Neural cell (in vitro differentiated cells): ENCODE data around the gene CEMIP2. TPM values are rescaled to one million over a fixed set of nuclear protein-coding genes. Genes with fewer than 3 reads are reported as not detected.
"Not testable (repeated sequence)": the region's sequence is repeated elsewhere in the genome, so short reads cannot be mapped to it uniquely, and the experiment has no call there.

ENCODE experiments used
- H2AFZ ChIP-seq: fragments of 200-600, 300-800 bp; sonication (generic), shearing (Covaris generic); 2 replicates; pipeline ENCODE4 v1.6.0; 2014; ENCODE audit warnings: low read depth, mild to moderate bottlenecking, antibody characterized with exemption, low read length, moderate library complexity
- H3F3A ChIP-seq: fragments of 200-600 bp; shearing (Covaris generic); 2 replicates; pipeline ENCODE4 v1.6.1; 2016; ENCODE audit warnings: mild to moderate bottlenecking, moderate library complexity, mixed read lengths, antibody characterized with exemption, low read length; ENCODE audit not compliant: insufficient read depth, poor library complexity, severe bottlenecking
- H3K27ac ChIP-seq: fragments of 200-600, 300-800 bp; sonication (generic), shearing (Covaris generic); 2 replicates; pipeline ENCODE4 v1.5.1; 2014; ENCODE audit warnings: mild to moderate bottlenecking, low read length, moderate library complexity
- H3K27me3 ChIP-seq: fragments of 300-800, 200-600 bp; sonication (generic), shearing (Covaris generic); 2 replicates; pipeline ENCODE4 v1.6.0; 2014; ENCODE audit warnings: mild to moderate bottlenecking, low read depth, low read length, moderate library complexity; ENCODE audit not compliant: insufficient read depth
- H3K36me3 ChIP-seq: fragments of 300-800, 200-600 bp; sonication (generic), shearing (Covaris generic); 2 replicates; pipeline ENCODE4 v1.5.1; 2014; ENCODE audit warnings: mild to moderate bottlenecking, antibody characterized with exemption, low read length, moderate library complexity; ENCODE audit not compliant: insufficient read depth
- H3K4me2 ChIP-seq: fragments of 300-800, 200-600 bp; sonication (generic), shearing (Covaris generic); 2 replicates; pipeline ENCODE4 v1.6.0; 2014; ENCODE audit warnings: mild to moderate bottlenecking, low read length
- H3K4me3 ChIP-seq: fragments of 300-800, 200-600 bp; sonication (generic), shearing (Covaris generic); 2 replicates; pipeline ENCODE4 v1.5.1; 2014; ENCODE audit warnings: mild to moderate bottlenecking, low read length, moderate library complexity
- H3K79me2 ChIP-seq: fragments of 200-600 bp; shearing (Covaris generic); replicated peaks from 2 replicates; pipeline ENCODE4 v1.6.0; 2014; ENCODE audit warnings: mild to moderate bottlenecking, low read length, moderate library complexity; ENCODE audit not compliant: insufficient read depth
- H3K9ac ChIP-seq: fragments of 300-800, 200-600 bp; sonication (generic), shearing (Covaris generic); 2 replicates; pipeline ENCODE4 v1.6.1; 2016; ENCODE audit warnings: mild to moderate bottlenecking, low read length, mixed read lengths
- H3K9me2 ChIP-seq: fragments of 200-600 bp; shearing (Covaris generic); 2 replicates; pipeline ENCODE4 v1.6.1; 2016; ENCODE audit warnings: mild to moderate bottlenecking, low read length, mixed read lengths; ENCODE audit not compliant: insufficient read depth
- H3K9me3 ChIP-seq: fragments of 200-600, 300-800 bp; sonication (generic), shearing (Covaris generic); 2 replicates; pipeline ENCODE4 v1.6.1; 2016; ENCODE audit warnings: mild to moderate bottlenecking, mixed run types, low read length, moderate library complexity, mixed read lengths
- H4K20me1 ChIP-seq: fragments of 200-600 bp; shearing (Covaris generic); 2 replicates; pipeline ENCODE4 v1.6.1; 2016; ENCODE audit warnings: mild to moderate bottlenecking, mixed run types; ENCODE audit not compliant: insufficient read depth
- EP300 ChIP-seq: fragments of 450-650 bp; conservative IDR thresholded peaks from 2 replicates; pipeline ENCODE4 v1.6.1; 2014; ENCODE audit warnings: antibody characterized with exemption, mild to moderate bottlenecking, moderate library complexity; ENCODE audit not compliant: poor library complexity, severe bottlenecking
- MXI1 ChIP-seq: fragments of 450-650 bp; conservative IDR thresholded peaks from 2 replicates; pipeline ENCODE4 v1.6.1; 2014; ENCODE audit warnings: antibody characterized with exemption, mild to moderate bottlenecking; ENCODE audit not compliant: poor library complexity, severe bottlenecking
- POLR2AphosphoS5 ChIP-seq: IDR thresholded peaks from 2 replicates; pipeline ENCODE4 v1.6.1; 2012
- RAD21 ChIP-seq: fragments of 450-650 bp; conservative IDR thresholded peaks from 2 replicates; pipeline ENCODE4 v1.6.1; 2014; ENCODE audit warnings: antibody characterized with exemption, mild to moderate bottlenecking, moderate library complexity
- REST ChIP-seq: IDR thresholded peaks from 2 replicates; pipeline ENCODE4 v1.6.1; 2012; ENCODE audit warnings: borderline replicate concordance
- SMC3 ChIP-seq: fragments of 450-650 bp; conservative IDR thresholded peaks from 2 replicates; pipeline ENCODE4 v1.6.1; 2014; ENCODE audit warnings: antibody characterized with exemption, mild to moderate bottlenecking, moderate library complexity; ENCODE audit not compliant: poor library complexity
- TAF1 ChIP-seq: IDR thresholded peaks from 2 replicates; pipeline ENCODE4 v1.6.1; 2012; ENCODE audit warnings: low read depth
- polyA plus RNA-seq: library from polyadenylated mRNA; depleted of rRNA; stranded (reverse); fragments of >200 nt; gene quantifications from 2 replicates; pipeline ENCODE4 v1.2.3, GENCODE V29; 2014
- TF ChIP-seq, protein P1 (sequence below): fragments of 450-650 bp; IDR thresholded peaks from 2 replicates; pipeline ENCODE4 v1.5.1; 2014; ENCODE audit warnings: antibody characterized with exemption, mild to moderate bottlenecking, moderate library complexity; ENCODE audit not compliant: poor library complexity, severe bottlenecking

The CEMIP2 gene
- polyA plus RNA-seq, 1 donor from 2014 or later: 11.3 TPM

- no peak overlapping the region for H2AFZ ChIP-seq
- H3K9me2 ChIP-seq: no peaks in the 10 kb centered on the region
- no peak overlapping the region for H3K4me2 ChIP-seq
- H3K27me3 ChIP-seq: no peaks in the 10 kb centered on the region
- H4K20me1 ChIP-seq: no peaks in the 10 kb centered on the region
- H3K9me3 ChIP-seq: no peaks in the 10 kb centered on the region
- H3K27ac ChIP-seq: no peak overlapping the region
- TF ChIP-seq TAF1 (no peak), RAD21 (no peak), REST (no peak), POLR2AphosphoS5 (no peak)
- no peaks in the 10 kb centered on the region for H3F3A ChIP-seq
- H3K36me3 ChIP-seq: no peaks in the 10 kb centered on the region
- H3K9ac ChIP-seq: no peak overlapping the region
- no peak overlapping the region for H3K4me3 ChIP-seq
- no peaks in the 10 kb centered on the region for H3K79me2 ChIP-seq
These were observed 38.6 kb upstream of the CEMIP2 start for GRCh38 chr9:71806901-71807307.

GRCh38 chr9:71805096-71805495, 36.8 kb upstream of the CEMIP2 start:
- not testable (repeated sequence) for H4K20me1 ChIP-seq, H2AFZ ChIP-seq, H3F3A ChIP-seq, H3K27ac ChIP-seq, H3K9me3 ChIP-seq, H3K79me2 ChIP-seq, H3K9ac ChIP-seq, H3K4me3 ChIP-seq, H3K36me3 ChIP-seq, H3K27me3 ChIP-seq, H3K4me2 ChIP-seq, H3K9me2 ChIP-seq

DNA sequence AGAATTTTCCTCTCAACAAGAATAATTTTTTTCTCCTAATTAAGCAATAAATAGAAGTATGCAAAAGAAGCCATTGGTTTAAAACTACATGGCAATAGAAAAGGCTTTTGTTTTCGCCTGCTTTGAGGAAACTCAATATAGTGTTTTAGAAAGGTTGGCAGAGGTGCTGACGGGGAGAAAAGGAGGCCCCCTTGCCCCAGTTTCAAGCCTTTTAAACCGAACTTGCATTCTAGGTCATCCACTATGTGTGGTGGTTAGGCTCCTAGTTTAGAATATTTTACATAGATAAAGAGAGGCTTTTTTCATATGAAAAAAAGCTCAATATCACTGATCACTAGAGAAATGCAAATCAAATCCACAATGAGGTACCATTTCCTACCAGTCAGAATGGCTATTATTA, 33.5 kb upstream of the CEMIP2 start:
- no peaks in the 10 kb centered on the region for H3K27me3 ChIP-seq
- no peaks in the 10 kb centered on the region for H4K20me1 ChIP-seq
- H3K36me3 ChIP-seq: no peaks in the 10 kb centered on the region
- TF ChIP-seq POLR2AphosphoS5 (no peak), TAF1 (no peak), MXI1 (no peak), SMC3 (no peak), RAD21 (no peak), EP300 (no peak)
- TF ChIP-seq, protein P1, sequence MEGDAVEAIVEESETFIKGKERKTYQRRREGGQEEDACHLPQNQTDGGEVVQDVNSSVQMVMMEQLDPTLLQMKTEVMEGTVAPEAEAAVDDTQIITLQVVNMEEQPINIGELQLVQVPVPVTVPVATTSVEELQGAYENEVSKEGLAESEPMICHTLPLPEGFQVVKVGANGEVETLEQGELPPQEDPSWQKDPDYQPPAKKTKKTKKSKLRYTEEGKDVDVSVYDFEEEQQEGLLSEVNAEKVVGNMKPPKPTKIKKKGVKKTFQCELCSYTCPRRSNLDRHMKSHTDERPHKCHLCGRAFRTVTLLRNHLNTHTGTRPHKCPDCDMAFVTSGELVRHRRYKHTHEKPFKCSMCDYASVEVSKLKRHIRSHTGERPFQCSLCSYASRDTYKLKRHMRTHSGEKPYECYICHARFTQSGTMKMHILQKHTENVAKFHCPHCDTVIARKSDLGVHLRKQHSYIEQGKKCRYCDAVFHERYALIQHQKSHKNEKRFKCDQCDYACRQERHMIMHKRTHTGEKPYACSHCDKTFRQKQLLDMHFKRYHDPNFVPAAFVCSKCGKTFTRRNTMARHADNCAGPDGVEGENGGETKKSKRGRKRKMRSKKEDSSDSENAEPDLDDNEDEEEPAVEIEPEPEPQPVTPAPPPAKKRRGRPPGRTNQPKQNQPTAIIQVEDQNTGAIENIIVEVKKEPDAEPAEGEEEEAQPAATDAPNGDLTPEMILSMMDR: no peak
- no peak overlapping the region for H3K27ac ChIP-seq
- no peak overlapping the region for H3K9ac ChIP-seq
- no peak overlapping the region for H2AFZ ChIP-seq
- H3F3A ChIP-seq: no peaks in the 10 kb centered on the region
- no peak overlapping the region for H3K4me2 ChIP-seq
- H3K79me2 ChIP-seq: no peaks in the 10 kb centered on the region
- H3K4me3 ChIP-seq: no peak overlapping the region
- no peaks in the 10 kb centered on the region for H3K9me2 ChIP-seq
- H3K9me3 ChIP-seq: no peaks in the 10 kb centered on the region
